Measurements from ENCODE around the gene MRPS27.

DNA sequence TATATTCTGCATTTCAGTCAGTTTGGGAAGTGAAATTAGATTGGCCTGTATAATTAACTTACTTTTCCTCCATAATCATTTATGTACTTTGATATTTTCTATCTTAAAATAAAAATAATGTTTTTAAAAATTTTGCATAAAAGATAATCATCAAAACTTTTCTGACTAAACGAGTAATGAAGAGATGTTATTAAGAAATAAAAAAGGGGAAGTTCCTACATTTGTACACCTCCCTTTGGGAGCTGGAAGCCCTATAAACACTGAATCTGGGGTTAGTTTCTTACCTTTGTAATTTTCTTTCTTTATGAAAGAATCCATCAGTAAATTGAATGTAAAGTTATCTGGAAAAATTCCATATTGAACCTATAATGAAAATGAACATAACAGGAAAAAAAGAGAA is 86.2 kb downstream of the MRPS27 start:
- TF ChIP-seq, protein P1, sequence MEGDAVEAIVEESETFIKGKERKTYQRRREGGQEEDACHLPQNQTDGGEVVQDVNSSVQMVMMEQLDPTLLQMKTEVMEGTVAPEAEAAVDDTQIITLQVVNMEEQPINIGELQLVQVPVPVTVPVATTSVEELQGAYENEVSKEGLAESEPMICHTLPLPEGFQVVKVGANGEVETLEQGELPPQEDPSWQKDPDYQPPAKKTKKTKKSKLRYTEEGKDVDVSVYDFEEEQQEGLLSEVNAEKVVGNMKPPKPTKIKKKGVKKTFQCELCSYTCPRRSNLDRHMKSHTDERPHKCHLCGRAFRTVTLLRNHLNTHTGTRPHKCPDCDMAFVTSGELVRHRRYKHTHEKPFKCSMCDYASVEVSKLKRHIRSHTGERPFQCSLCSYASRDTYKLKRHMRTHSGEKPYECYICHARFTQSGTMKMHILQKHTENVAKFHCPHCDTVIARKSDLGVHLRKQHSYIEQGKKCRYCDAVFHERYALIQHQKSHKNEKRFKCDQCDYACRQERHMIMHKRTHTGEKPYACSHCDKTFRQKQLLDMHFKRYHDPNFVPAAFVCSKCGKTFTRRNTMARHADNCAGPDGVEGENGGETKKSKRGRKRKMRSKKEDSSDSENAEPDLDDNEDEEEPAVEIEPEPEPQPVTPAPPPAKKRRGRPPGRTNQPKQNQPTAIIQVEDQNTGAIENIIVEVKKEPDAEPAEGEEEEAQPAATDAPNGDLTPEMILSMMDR (IDR thresholded peaks at IDR 0.05 in 4 of 5, conservative IDR thresholded peaks at IDR 0.05 in 1 of 5): no peak
- TF ChIP-seq POLR2A (IDR thresholded peaks at IDR 0.05): no peak
